LHCN-M2 (cell line): ENCODE results near the gene LRRC31. TPM values are rescaled to one million over a fixed set of nuclear protein-coding genes. Genes with fewer than 3 reads are reported as not detected.

Experiments
- DNase-seq: peaks from one replicate; pipeline ENCODE4 v3.0.0-alpha.2; 2012; ENCODE audit warnings: low read depth
- total RNA-seq: library from RNA; depleted of rRNA; stranded (reverse); fragments of >200 nt; gene quantifications from 2 replicates; pipeline ENCODE4 v1.2.3, GENCODE V29; 2014; rRNA removed

Gene LRRC31
- total RNA-seq, 1 experiment from 2014 or later = not detected

- peak; percentile 18 for DNase-seq
Measured at GRCh38 chr3:169813757-169814517, 55.8 kb downstream of the LRRC31 start.

DNA sequence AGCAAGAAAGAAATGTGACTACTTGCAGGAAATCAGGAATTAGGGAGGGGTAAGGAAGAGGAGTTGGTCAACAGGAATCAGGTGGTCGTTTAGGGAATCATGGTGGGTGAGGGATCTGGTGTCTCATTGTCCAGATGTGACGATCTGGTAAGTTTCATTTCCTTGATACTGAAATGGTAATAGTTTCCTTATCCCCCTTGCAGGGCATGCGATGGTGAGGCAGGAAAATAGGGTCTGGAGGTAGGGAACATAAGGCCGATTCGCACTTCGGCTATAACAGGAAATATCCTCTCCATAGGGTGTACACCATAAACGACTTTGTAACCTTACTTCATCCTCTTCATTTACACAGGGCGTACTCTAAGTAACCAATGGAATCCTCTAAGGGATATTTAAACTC is 56.5 kb downstream of the LRRC31 start:
- no peak for DNase-seq

- DNase-seq = peak; percentile 92
Measured at GRCh38 chr3:169812332-169813235, 57.2 kb downstream of the LRRC31 start, which contains the start of the genes LRRC34 and LRRIQ4. TSS of gene LRRC34 (minus strand) at chr3:169812904. CDS start at chr3:169812548, 356 bp downstream. TSS of gene LRRIQ4 (plus strand) at chr3:169812870. CDS start at chr3:169821922, 9,052 bp downstream.

DNA sequence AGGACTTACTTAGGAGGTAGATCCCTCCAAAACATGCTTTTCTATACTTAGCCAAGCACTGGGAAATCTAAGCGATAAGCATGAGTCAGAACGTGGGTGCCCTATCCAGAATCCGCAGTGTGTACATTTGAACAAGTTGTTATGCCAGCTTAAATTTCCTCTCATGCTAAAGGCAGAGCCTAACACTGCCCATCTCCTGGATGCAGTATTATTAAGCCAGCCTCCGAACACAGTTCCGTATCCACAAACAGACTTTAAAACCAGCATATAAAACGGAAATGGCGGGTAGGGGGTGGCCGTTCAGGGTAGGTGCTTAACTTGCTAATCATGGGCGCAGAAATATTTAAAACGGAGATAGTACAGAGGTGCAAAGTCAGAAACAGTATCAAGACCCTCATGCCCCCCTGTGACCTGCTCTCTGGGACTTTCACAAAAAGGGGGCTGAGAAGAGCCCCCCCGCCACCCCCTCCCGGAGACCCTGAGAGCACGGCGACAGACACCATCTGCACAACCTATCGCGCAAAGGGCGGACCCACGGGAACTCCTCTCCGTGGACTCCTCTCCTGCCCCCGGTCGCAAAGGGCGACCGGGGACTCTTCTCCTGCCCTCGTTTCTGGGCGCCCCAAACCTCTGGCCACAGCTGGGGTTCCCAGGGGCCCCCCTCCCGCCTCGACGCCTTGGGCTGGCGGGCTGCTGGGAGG is 58.0 kb downstream of the LRRC31 start:
- DNase-seq = peak; percentile 68

- no peak for DNase-seq
Measured at GRCh38 chr3:169809230-169809795, 60.4 kb downstream of the LRRC31 start.

DNA sequence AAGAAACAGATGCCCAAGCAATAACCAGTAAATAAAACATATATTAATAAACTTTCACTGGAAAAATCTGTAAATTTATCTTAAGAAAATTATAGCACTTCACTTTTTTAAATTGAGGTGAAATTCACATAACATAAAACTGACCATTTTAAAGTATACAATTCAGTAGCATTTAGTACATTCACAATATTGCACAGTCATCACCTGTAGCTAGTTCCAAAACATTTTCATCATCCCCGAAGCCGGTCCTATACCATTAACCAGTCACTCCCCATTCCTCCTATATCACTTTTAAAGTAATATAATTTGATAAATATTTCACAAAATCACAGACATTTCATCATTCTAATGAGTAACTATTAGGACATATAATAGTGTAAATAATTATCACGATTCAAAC is 65.1 kb downstream of the LRRC31 start:
- DNase-seq = no peak

GRCh38 chr3:169792359-169792758 is 77.4 kb downstream of the LRRC31 start:
- DNase-seq = no peak

GRCh38 chr3:169790687-169791429 is 78.9 kb downstream of the LRRC31 start:
- no peak for DNase-seq

DNA sequence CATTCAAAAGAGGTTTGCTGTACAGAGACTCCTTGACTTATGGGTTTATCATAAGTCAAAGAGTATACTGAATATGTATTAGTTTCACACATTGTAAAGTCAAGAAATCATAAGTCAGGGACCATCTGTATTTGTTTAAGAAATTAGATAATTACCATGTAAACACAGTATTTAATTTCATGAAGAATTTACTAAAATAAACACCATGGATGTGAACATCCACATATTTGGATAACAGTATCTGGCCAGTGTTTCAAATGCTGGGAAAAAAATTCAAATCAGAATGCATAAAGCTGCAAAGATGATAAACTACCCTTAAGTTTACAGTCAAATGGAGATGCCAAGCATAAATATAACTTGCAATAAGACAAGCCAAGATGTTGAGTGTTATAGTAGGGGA is 79.5 kb downstream of the LRRC31 start:
- DNase-seq = no peak

Other genes with a start within 250 kb of the LRRC31 start
- 12.8 and 13.8 TPM in 2 replicates for gene MECOM, start 206.2 kb downstream of the LRRC31 start, total RNA-seq
- 434 and 471 TPM in 2 replicates for gene TERC, start 104.9 kb downstream of the LRRC31 start, total RNA-seq
- 6.1 and 6.5 TPM in 2 replicates for gene ACTRT3, start 100.4 kb downstream of the LRRC31 start, total RNA-seq
- gene MYNN, start 96.5 kb downstream of the LRRC31 start, total RNA-seq = 13.9 and 14.4 TPM in 2 replicates
- gene LRRIQ4, start 57.1 kb downstream of the LRRC31 start, total RNA-seq = not detected in 2 replicates
- gene LRRC34, start 57.0 kb downstream of the LRRC31 start, total RNA-seq = 5.4 TPM in 2 replicates
- not detected in 2 replicates for gene SAMD7, start 41.6 kb upstream of the LRRC31 start, total RNA-seq
- 32.1 and 35.8 TPM in 2 replicates for gene SEC62, start 96.9 kb upstream of the LRRC31 start, total RNA-seq
- gene GPR160, start 168.1 kb upstream of the LRRC31 start, total RNA-seq = 0.40 and 1.7 TPM in 2 replicates